ENCODE measurements around the gene SIPA1.

DNA sequence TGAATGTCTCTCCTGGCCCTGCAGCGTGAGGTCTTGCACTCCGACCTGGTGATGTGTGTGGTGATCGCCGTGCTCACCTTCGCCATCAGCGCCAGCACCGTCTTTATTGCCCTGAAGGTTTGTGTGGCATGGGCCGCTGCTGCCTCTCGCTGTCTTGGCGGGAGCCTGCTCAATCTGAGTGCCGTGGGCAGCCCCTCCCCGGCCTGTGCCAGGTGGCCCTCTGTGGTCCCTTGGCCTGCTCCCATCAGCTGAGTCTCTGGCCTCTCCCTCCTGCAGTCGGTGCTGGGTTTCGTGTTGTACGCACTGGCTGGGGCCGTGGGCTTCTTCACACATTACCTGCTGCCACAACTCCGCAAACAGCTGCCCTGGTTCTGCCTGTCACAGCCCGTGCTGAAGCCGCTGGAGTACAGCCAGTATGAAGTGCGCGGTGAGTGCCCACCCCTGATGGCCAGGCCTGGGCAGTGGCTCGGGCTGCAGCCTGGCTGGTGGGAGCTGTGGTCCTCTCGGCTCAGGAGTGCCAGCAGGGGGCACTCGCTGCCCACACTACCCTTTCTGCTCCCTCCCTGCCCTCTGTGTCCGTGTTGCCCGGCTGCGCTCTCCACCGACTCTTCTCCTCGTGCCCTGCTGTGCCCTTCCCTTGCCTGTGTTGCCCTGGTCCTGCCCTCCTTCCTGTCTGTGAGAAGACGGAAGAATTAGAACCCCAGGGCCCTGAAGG lies 12.1 kb upstream of the SIPA1 start:
- TF ChIP-seq YY1 (IDR thresholded peaks at IDR 0.05; ENCODE audit: insufficient read depth, insufficient read length) (no peak), ZNF274 (IDR thresholded peaks at IDR 0.05; ENCODE audit: low read depth, low read length) (no peak)
